ENCODE results near the gene ARHGEF28.

Gene ARHGEF28

GRCh38 chr5:73863876-73864275 lies 237.9 kb downstream of the ARHGEF28 start:
- Histone ChIP-seq H3K23ac (ENCODE audit: low read length) (no peak overlapping the region), H3K36me3 (ENCODE audit: control insufficient read depth in 1 of 2, insufficient read depth in 2 of 2, low read length in 2 of 2) (no peaks in the 10 kb centered on the region), H3K79me2 (ENCODE audit: control insufficient read depth, insufficient read depth, low read length, poor library complexity) (no peaks in the 10 kb centered on the region), H2BK120ac (ENCODE audit: insufficient read depth, low read length, poor library complexity) (no peak overlapping the region), H4K91ac (ENCODE audit: low read depth, low read length) (no peak overlapping the region), H3K9ac (ENCODE audit: low read length) (peak overlapping the region; percentile 38), H3K27ac (ENCODE audit: low read depth, low read length) (no peak overlapping the region), H2BK5ac (ENCODE audit: low read depth, low read length, poor library complexity) (no peak overlapping the region), H2AK5ac (ENCODE audit: low read length) (no peak overlapping the region), H3K18ac (ENCODE audit: low read length) (no peak overlapping the region), H3K4me1 (ENCODE audit: control insufficient read depth in 1 of 2, insufficient read depth in 2 of 2, low read length in 2 of 2) (no peaks in the 10 kb centered on the region), H3K4ac (ENCODE audit: low read depth, low read length) (no peak overlapping the region), H4K12ac (ENCODE audit: low read depth, low read length) (no peak overlapping the region), H3K79me1 (ENCODE audit: low read length) (no peaks in the 10 kb centered on the region), H2AFZ (ENCODE audit: insufficient read depth, low read length, poor library complexity) (no peak overlapping the region), H3K4me3 (ENCODE audit: low read depth, low read length) (no peak overlapping the region), H3K14ac (ENCODE audit: low read length) (no peak overlapping the region), H3K27me3 (ENCODE audit: insufficient read depth, low read length) (no peaks in the 10 kb centered on the region), H4K8ac (ENCODE audit: low read depth, low read length) (no peak overlapping the region), H3K4me2 (ENCODE audit: low read length) (no peak overlapping the region), H3K9me3 (ENCODE audit: insufficient read depth, low read depth, low read length) (no peaks in the 10 kb centered on the region), H2BK12ac (ENCODE audit: low read length) (no peak overlapping the region)
- WGBS (ENCODE audit: extremely low coverage, insufficient coverage, insufficient read length) = no CpG with 5 or more reads among the region's 3 CpGs
- no peak for DNase-seq

DNA sequence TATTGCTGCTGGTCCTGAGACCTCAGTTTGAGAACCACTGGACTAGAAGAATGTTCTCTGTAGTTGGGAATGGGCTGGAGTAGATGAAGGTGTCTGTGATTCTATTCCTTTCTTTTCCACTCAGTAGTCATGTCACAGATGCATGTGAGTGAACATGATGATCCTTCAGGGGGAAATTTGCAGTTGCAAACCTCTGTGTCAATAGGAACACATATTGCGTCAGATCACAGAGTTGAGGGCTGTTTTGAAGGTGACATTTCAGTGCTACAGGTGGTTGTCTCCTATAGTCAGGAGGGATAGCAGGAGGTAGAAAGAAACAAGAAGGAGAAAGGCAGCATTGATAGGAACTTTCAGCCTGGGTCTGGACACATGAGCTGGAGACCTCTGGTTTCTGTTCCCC lies 239.3 kb downstream of the ARHGEF28 start:
- H3K23ac ChIP-seq (ENCODE audit: low read length) = no peak overlapping the region
- H3K4me3 ChIP-seq (ENCODE audit: low read depth, low read length) = no peak overlapping the region
- H2BK120ac ChIP-seq (ENCODE audit: insufficient read depth, low read length, poor library complexity) = no peak overlapping the region

DNA sequence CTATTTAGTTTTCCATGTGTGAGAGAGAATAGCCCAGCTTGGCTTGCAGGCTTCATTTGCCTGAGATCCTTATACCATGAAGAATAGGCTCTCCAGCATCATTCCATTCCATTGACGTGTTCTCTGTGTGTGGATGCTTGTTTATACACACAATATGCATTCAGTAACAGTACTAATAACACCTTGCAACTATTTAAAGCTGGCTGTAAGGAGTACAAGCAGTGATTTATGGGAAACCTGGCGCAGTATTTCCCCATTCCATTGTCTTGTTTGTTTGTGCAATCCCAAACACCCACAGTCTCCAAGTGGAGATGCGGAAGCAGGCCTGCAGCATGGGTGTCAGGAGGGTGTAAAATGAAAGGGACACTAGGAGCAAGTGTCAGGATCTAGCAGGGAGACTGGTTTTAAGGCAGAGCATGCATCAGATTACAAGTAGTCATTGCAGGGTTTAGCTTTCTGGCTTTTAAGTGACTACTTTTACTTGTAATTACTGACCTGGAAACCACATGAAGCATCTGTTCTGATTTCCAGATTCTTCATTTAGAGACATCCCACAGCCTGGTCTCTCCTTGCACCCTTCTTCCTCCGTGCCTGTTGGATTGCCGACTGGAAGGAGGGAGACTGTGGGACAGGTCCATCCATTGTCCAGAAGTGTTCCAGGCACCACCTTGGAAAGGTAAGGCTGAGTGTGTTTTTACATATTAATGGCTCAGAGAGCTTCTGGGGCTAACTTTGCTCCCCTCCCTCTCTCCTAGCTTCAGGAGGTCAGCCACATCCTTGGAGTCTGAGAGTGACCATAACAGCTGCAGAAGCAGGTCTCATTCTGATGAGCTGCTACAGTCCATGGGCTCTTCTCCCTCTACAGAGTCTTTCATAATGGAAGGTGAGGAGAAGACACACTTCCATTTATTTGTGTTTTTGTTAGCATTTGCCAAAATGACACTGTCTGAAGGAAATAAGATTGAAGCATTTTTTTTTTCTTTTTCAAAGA lies 241.6 kb downstream of the ARHGEF28 start:
- Histone ChIP-seq H2BK120ac (ENCODE audit: insufficient read depth, low read length, poor library complexity) (no peak overlapping the region), H2BK5ac (ENCODE audit: low read depth, low read length, poor library complexity) (no peak overlapping the region), H3K18ac (ENCODE audit: low read length) (no peak overlapping the region), H3K79me2 (ENCODE audit: control insufficient read depth, insufficient read depth, low read length, poor library complexity) (no peaks in the 10 kb centered on the region), H3K9ac (ENCODE audit: low read length) (no peak overlapping the region), H3K14ac (ENCODE audit: low read length) (no peak overlapping the region), H3K4me1 (ENCODE audit: control insufficient read depth in 1 of 2, insufficient read depth in 2 of 2, low read length in 2 of 2) (no peaks in the 10 kb centered on the region), H3K4me2 (ENCODE audit: low read length) (no peak overlapping the region), H2AFZ (ENCODE audit: insufficient read depth, low read length, poor library complexity) (no peak overlapping the region), H2BK12ac (ENCODE audit: low read length) (no peak overlapping the region), H3K23ac (ENCODE audit: low read length) (no peak overlapping the region), H4K91ac (ENCODE audit: low read depth, low read length) (no peak overlapping the region), H3K79me1 (ENCODE audit: low read length) (no peaks in the 10 kb centered on the region), H3K27me3 (ENCODE audit: insufficient read depth, low read length) (no peaks in the 10 kb centered on the region), H2AK5ac (ENCODE audit: low read length) (no peak overlapping the region), H3K27ac (ENCODE audit: low read depth, low read length) (no peak overlapping the region), H3K4ac (ENCODE audit: low read depth, low read length) (no peak overlapping the region), H3K4me3 (ENCODE audit: low read depth, low read length) (no peak overlapping the region), H3K36me3 (ENCODE audit: control insufficient read depth in 1 of 2, insufficient read depth in 2 of 2, low read length in 2 of 2) (no peaks in the 10 kb centered on the region), H3K9me3 (ENCODE audit: insufficient read depth, low read depth, low read length) (no peaks in the 10 kb centered on the region), H4K8ac (ENCODE audit: low read depth, low read length) (no peak overlapping the region), H4K12ac (ENCODE audit: low read depth, low read length) (no peak overlapping the region)
- peak; percentile 59 to 80 for DNase-seq
- no CpG with 5 or more reads among the region's 5 CpGs for WGBS (ENCODE audit: extremely low coverage, insufficient coverage, insufficient read length)

More for the DNA sequence above, 239.3 kb downstream of the ARHGEF28 start:
- no peak overlapping the region for H4K8ac ChIP-seq (ENCODE audit: low read depth, low read length)
- H2BK5ac ChIP-seq (ENCODE audit: low read depth, low read length, poor library complexity) = no peak overlapping the region
- H4K12ac ChIP-seq (ENCODE audit: low read depth, low read length) = no peak overlapping the region
- no peak overlapping the region for H3K9ac ChIP-seq (ENCODE audit: low read length)
- H3K27me3 ChIP-seq (ENCODE audit: insufficient read depth, low read length) = no peaks in the 10 kb centered on the region
- no peaks in the 10 kb centered on the region for H3K9me3 ChIP-seq (ENCODE audit: insufficient read depth, low read depth, low read length)
- H2AK5ac ChIP-seq (ENCODE audit: low read length) = no peak overlapping the region
- no peak overlapping the region for H4K91ac ChIP-seq (ENCODE audit: low read depth, low read length)
- no peak overlapping the region for H2AFZ ChIP-seq (ENCODE audit: insufficient read depth, low read length, poor library complexity)
- no peaks in the 10 kb centered on the region for H3K79me2 ChIP-seq (ENCODE audit: control insufficient read depth, insufficient read depth, low read length, poor library complexity)
- no CpG with 5 or more reads among the region's 1 CpG for WGBS (ENCODE audit: extremely low coverage, insufficient coverage, insufficient read length)
- no peak overlapping the region for H2BK12ac ChIP-seq (ENCODE audit: low read length)
- no peak overlapping the region for H3K14ac ChIP-seq (ENCODE audit: low read length)
- no peak overlapping the region for H3K27ac ChIP-seq (ENCODE audit: low read depth, low read length)
- no peak overlapping the region for H3K4ac ChIP-seq (ENCODE audit: low read depth, low read length)
- no peak for DNase-seq
- no peak overlapping the region for H3K4me2 ChIP-seq (ENCODE audit: low read length)
- H3K4me1 ChIP-seq (ENCODE audit: control insufficient read depth in 1 of 2, insufficient read depth in 2 of 2, low read length in 2 of 2) = no peaks in the 10 kb centered on the region
- no peaks in the 10 kb centered on the region for H3K36me3 ChIP-seq (ENCODE audit: control insufficient read depth in 1 of 2, insufficient read depth in 2 of 2, low read length in 2 of 2)
- no peak overlapping the region for H3K18ac ChIP-seq (ENCODE audit: low read length)
- H3K79me1 ChIP-seq (ENCODE audit: low read length) = no peaks in the 10 kb centered on the region

DNA sequence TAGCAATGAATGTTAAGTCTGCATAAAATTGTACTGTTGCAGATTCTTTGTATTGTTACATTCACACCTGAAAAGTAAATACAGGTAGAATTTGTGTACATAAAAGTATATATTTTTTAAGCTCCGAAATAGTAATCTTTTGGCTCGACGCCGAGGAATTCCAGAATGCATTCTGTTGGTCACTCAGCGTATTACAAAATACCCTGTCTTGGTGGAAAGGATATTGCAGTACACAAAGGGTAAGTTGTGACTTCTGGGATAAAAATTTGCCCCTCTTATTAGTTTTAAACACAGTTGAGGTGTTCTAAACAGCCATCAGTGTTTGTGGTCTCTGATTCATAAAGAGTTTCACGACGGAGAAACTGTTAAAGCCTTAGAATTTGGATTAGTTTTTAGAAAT lies 257.6 kb downstream of the ARHGEF28 start:
- no peak overlapping the region for H3K27ac ChIP-seq (ENCODE audit: low read depth, low read length)
- H3K14ac ChIP-seq (ENCODE audit: low read length) = no peak overlapping the region
- no CpG with 5 or more reads among the region's 7 CpGs for whole genome bisulfite sequencing (ENCODE audit: extremely low coverage, insufficient coverage, insufficient read length)
- DNase-seq = peak in 1 of 2 donors; percentile 55
- H2AFZ ChIP-seq (ENCODE audit: insufficient read depth, low read length, poor library complexity) = no peak overlapping the region
- H3K4ac ChIP-seq (ENCODE audit: low read depth, low read length) = no peak overlapping the region
- no peaks in the 10 kb centered on the region for H3K9me3 ChIP-seq (ENCODE audit: insufficient read depth, low read depth, low read length)
- no peaks in the 10 kb centered on the region for H3K36me3 ChIP-seq (ENCODE audit: control insufficient read depth in 1 of 2, insufficient read depth in 2 of 2, low read length in 2 of 2)
- no peak overlapping the region for H4K12ac ChIP-seq (ENCODE audit: low read depth, low read length)
- H3K23ac ChIP-seq (ENCODE audit: low read length) = no peak overlapping the region
- no peaks in the 10 kb centered on the region for H3K79me2 ChIP-seq (ENCODE audit: control insufficient read depth, insufficient read depth, low read length, poor library complexity)
- no peak overlapping the region for H2BK120ac ChIP-seq (ENCODE audit: insufficient read depth, low read length, poor library complexity)
- no peak overlapping the region for H2BK5ac ChIP-seq (ENCODE audit: low read depth, low read length, poor library complexity)
- H2AK5ac ChIP-seq (ENCODE audit: low read length) = no peak overlapping the region
- H3K4me2 ChIP-seq (ENCODE audit: low read length) = no peak overlapping the region
- H3K18ac ChIP-seq (ENCODE audit: low read length) = no peak overlapping the region
- H2BK12ac ChIP-seq (ENCODE audit: low read length) = no peak overlapping the region
- no peak overlapping the region for H3K4me3 ChIP-seq (ENCODE audit: low read depth, low read length)
- H3K27me3 ChIP-seq (ENCODE audit: insufficient read depth, low read length) = no peaks in the 10 kb centered on the region
- no peak overlapping the region for H3K9ac ChIP-seq (ENCODE audit: low read length)
- H4K8ac ChIP-seq (ENCODE audit: low read depth, low read length) = no peak overlapping the region
- no peaks in the 10 kb centered on the region for H3K79me1 ChIP-seq (ENCODE audit: low read length)
- H4K91ac ChIP-seq (ENCODE audit: low read depth, low read length) = no peak overlapping the region
- no peaks in the 10 kb centered on the region for H3K4me1 ChIP-seq (ENCODE audit: control insufficient read depth in 1 of 2, insufficient read depth in 2 of 2, low read length in 2 of 2)

Data from trophoblast cell (in vitro differentiated cells and primary cell).